ENCODE data around the gene MYRF.

Gene MYRF

DNA sequence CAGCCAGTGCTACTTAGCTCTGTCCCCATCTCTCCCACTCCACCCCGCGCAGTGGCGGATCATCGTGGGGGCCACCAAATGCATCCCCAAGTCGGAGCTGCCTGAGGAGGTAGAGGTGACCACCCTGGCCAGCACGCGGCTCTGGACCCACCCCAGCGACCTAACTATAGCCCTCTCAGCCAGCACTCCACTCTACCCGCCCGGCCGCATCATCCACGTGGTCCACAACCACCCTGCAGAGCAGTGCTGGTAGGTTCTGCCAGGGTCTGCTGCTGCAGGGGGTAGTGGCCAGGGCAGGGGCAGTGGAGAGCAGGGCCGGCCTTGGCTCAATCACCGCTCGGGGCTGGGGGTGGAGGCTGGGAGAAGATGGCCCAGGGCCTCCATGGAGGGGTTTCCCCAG, 13.0 kb upstream of the MYRF start:
- no peaks in the 10 kb centered on the region for H3K9me3 ChIP-seq (ENCODE audit: control insufficient read depth, insufficient read depth, low read length)
- no peaks in the 10 kb centered on the region for H3K4me1 ChIP-seq (ENCODE audit: insufficient read depth, low read length)
- peaks cover 4% of the 10 kb centered on the region for H3K36me3 ChIP-seq (ENCODE audit: insufficient read depth, low read length)
- no peak overlapping the region for H3K9ac ChIP-seq (ENCODE audit: low read depth, low read length)

GRCh38 chr11:61739966-61740365, 12.5 kb upstream of the MYRF start:
- Histone ChIP-seq H3K36me3 (ENCODE audit: insufficient read depth, low read length) (peaks cover 4% of the 10 kb centered on the region), H3K4me1 (ENCODE audit: insufficient read depth, low read length) (no peaks in the 10 kb centered on the region), H3K9me3 (ENCODE audit: control insufficient read depth, insufficient read depth, low read length) (no peaks in the 10 kb centered on the region), H3K9ac (ENCODE audit: low read depth, low read length) (no peak overlapping the region)

DNA sequence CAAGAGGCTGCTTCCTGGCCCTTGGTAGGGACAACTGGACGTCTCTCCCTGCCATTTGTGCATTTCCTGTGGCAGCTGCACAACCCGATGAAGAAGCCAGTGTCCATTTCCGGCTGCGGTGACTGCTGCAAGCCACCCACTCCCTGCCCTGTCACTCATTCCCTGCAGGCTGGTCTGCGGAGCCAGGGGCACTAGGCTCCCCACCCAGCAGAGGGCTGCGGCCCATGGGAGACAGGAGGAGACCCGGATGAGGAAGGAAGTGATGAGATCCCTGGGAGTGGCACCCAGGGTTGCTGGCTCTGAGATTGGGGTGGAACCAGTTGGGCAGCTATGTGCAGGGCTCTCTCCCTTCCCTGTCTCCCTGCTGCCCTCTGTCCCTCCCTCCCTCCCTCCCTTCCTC, 10.0 kb upstream of the MYRF start:
- H3K36me3 ChIP-seq (ENCODE audit: insufficient read depth, low read length), result no peaks in the 10 kb centered on the region
- peaks cover 2% of the 10 kb centered on the region; the same call in 1 of the 2 replicates for H3K4me1 ChIP-seq (ENCODE audit: insufficient read depth, low read length)
- no peak overlapping the region for H3K9ac ChIP-seq (ENCODE audit: low read depth, low read length)
- no peaks in the 10 kb centered on the region for H3K9me3 ChIP-seq (ENCODE audit: control insufficient read depth, insufficient read depth, low read length)

- no peaks in the 10 kb centered on the region for H3K9me3 ChIP-seq (ENCODE audit: control insufficient read depth, insufficient read depth, low read length)
- H3K4me1 ChIP-seq (ENCODE audit: insufficient read depth, low read length), result peaks cover 10% of the 10 kb centered on the region
- no peaks in the 10 kb centered on the region for H3K36me3 ChIP-seq (ENCODE audit: insufficient read depth, low read length)
- H3K9ac ChIP-seq (ENCODE audit: low read depth, low read length), result no peak overlapping the region
Observed at GRCh38 chr11:61743486-61744095, 8.8 kb upstream of the MYRF start.

- Histone ChIP-seq H3K4me1 (ENCODE audit: insufficient read depth, low read length) (peaks cover 16% of the 10 kb centered on the region), H3K9ac (ENCODE audit: low read depth, low read length) (no peak overlapping the region), H3K36me3 (ENCODE audit: insufficient read depth, low read length) (no peaks in the 10 kb centered on the region), H3K9me3 (ENCODE audit: control insufficient read depth, insufficient read depth, low read length) (no peaks in the 10 kb centered on the region)
Observed at GRCh38 chr11:61744181-61744580, 8.3 kb upstream of the MYRF start.

- Histone ChIP-seq H3K9me3 (ENCODE audit: control insufficient read depth, insufficient read depth, low read length) (no peaks in the 10 kb centered on the region), H3K4me1 (ENCODE audit: insufficient read depth, low read length) (peaks cover 21% of the 10 kb centered on the region), H3K36me3 (ENCODE audit: insufficient read depth, low read length) (no peaks in the 10 kb centered on the region), H3K9ac (ENCODE audit: low read depth, low read length) (no peak overlapping the region)
Observed at GRCh38 chr11:61744609-61745156, 7.8 kb upstream of the MYRF start.

- Histone ChIP-seq H3K9ac (ENCODE audit: low read depth, low read length) (no peak overlapping the region), H3K4me1 (ENCODE audit: insufficient read depth, low read length) (peaks cover 29% of the 10 kb centered on the region), H3K36me3 (ENCODE audit: insufficient read depth, low read length) (no peaks in the 10 kb centered on the region)
Observed at GRCh38 chr11:61745781-61746441, 6.5 kb upstream of the MYRF start.

GRCh38 chr11:61746442-61747191, 5.8 kb upstream of the MYRF start:
- no peaks in the 10 kb centered on the region for H3K36me3 ChIP-seq (ENCODE audit: insufficient read depth, low read length)
- H3K9me3 ChIP-seq (ENCODE audit: control insufficient read depth, insufficient read depth, low read length), result no peaks in the 10 kb centered on the region
- peaks cover 29% of the 10 kb centered on the region for H3K4me1 ChIP-seq (ENCODE audit: insufficient read depth, low read length)
- no peak overlapping the region for H3K9ac ChIP-seq (ENCODE audit: low read depth, low read length)

More at GRCh38 chr11:61745781-61746441, 6.5 kb upstream of the MYRF start:
- H3K9me3 ChIP-seq (ENCODE audit: control insufficient read depth, insufficient read depth, low read length), result no peaks in the 10 kb centered on the region

DNA sequence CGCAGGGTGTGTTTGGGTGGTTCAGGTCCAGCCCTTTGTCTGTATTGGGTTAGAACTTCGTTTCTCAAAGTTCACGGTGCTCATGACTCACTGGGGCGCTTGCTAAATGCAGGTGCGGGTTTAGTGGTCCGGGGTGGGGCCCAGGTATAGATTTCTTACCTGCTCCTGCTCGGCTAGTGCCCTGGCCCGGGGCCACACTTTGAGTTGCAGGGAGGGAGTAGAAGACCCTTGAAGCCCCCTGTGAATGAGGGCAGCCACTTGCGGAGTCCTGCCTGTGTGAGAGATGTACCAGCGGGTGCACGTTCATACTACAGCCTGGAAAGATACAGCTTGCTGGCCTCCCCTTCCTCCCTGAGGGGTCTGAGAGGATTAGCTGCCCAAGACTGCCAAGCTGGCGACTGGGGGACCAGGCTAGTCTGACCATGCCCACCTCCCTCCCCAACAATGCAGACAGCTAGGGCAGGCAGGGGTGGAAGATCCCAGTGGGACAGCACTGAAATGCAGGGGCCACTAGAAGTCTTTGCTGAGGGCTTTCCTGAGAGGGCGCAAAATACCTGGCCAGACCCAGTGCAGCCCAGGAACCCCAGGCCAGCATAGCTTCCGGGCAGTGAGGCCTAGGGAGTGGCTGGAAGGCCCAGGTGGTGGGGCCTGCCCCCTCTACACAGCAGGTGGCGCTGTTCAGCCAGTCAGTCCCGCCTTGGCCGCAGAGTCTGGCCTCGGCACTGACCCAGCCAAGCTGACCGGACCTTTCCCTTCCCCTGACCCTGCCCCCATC, 5.1 kb upstream of the MYRF start:
- Histone ChIP-seq H3K9ac (ENCODE audit: low read depth, low read length) (no peak overlapping the region), H3K36me3 (ENCODE audit: insufficient read depth, low read length) (no peaks in the 10 kb centered on the region), H3K9me3 (ENCODE audit: control insufficient read depth, insufficient read depth, low read length) (no peaks in the 10 kb centered on the region), H3K4me1 (ENCODE audit: insufficient read depth, low read length) (peaks cover 29% of the 10 kb centered on the region)

- Histone ChIP-seq H3K9me3 (ENCODE audit: control insufficient read depth, insufficient read depth, low read length) (no peaks in the 10 kb centered on the region), H3K36me3 (ENCODE audit: insufficient read depth, low read length) (no peaks in the 10 kb centered on the region), H3K9ac (ENCODE audit: low read depth, low read length) (no peak overlapping the region), H3K4me1 (ENCODE audit: insufficient read depth, low read length) (peaks cover 29% of the 10 kb centered on the region)
Observed at GRCh38 chr11:61747967-61748285, 4.5 kb upstream of the MYRF start.

GRCh38 chr11:61749591-61750217, 2.7 kb upstream of the MYRF start:
- no peak overlapping the region for H3K9ac ChIP-seq (ENCODE audit: low read depth, low read length)
- no peaks in the 10 kb centered on the region for H3K36me3 ChIP-seq (ENCODE audit: insufficient read depth, low read length)
- H3K9me3 ChIP-seq (ENCODE audit: control insufficient read depth, insufficient read depth, low read length), result no peaks in the 10 kb centered on the region
- H3K4me1 ChIP-seq (ENCODE audit: insufficient read depth, low read length), result peaks cover 36% of the 10 kb centered on the region

- H3K36me3 ChIP-seq (ENCODE audit: insufficient read depth, low read length), result no peaks in the 10 kb centered on the region
- no peaks in the 10 kb centered on the region for H3K9me3 ChIP-seq (ENCODE audit: control insufficient read depth, insufficient read depth, low read length)
- peaks cover 42% of the 10 kb centered on the region for H3K4me1 ChIP-seq (ENCODE audit: insufficient read depth, low read length)
- no peak overlapping the region for H3K9ac ChIP-seq (ENCODE audit: low read depth, low read length)
Observed at GRCh38 chr11:61750631-61751273, 1.7 kb upstream of the MYRF start.

DNA sequence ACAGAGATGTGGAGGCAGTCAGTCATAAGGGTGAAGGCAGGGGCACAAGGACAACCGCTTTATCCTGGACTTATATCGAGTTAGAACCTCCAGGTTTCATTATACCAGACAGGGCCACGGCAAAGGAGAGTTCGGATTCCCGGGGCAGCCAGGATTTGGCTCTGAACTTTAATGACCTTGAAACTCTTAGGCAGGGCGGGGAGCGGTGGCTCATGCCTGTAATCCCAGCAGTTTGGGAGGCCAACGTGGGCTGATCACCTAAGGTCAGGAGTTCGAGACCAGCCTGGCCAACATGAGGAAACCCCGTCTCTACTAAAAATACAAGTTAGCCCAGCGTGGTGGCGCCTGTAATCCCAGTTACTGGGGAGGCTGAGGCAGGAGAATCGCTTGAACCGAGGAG, 1.1 kb upstream of the MYRF start:
- Histone ChIP-seq H3K36me3 (ENCODE audit: insufficient read depth, low read length) (no peaks in the 10 kb centered on the region), H3K9me3 (ENCODE audit: control insufficient read depth, insufficient read depth, low read length) (no peaks in the 10 kb centered on the region), H3K9ac (ENCODE audit: low read depth, low read length) (no peak overlapping the region), H3K4me1 (ENCODE audit: insufficient read depth, low read length) (peaks cover 48% of the 10 kb centered on the region)
